Thymus (tissue), 11 donors: ENCODE data around the gene PACS2. TPM values are rescaled to one million over a fixed set of nuclear protein-coding genes. Genes with fewer than 3 reads are reported as not detected.

Experiments used
- DNase-seq, 9 donors: peaks; one replicate each; pipeline ENCODE4 v3.0.0-alpha.2; 2013; ENCODE audit warnings: low spot score in 9 of 9, low read depth in 6 of 9, missing footprints in 1 of 9
- H3K27ac ChIP-seq, 2 donors: one replicate each; pipeline ENCODE4 v1.5.1; 2013; ENCODE audit warnings: control low read depth in 1 of 2, low read depth in 1 of 2, low read length in 1 of 2, mild to moderate bottlenecking in 1 of 2, moderate library complexity in 1 of 2
- H3K27me3 ChIP-seq, 2 donors: one replicate each; pipeline ENCODE4 v1.5.1; 2013; ENCODE audit warnings: low read length in 1 of 2; ENCODE audit not compliant: control insufficient read depth in 2 of 2, insufficient read depth in 1 of 2
- H3K36me3 ChIP-seq, 2 donors: one replicate each; pipeline ENCODE4 v1.5.1; 2013; ENCODE audit warnings: low read length in 1 of 2, mild to moderate bottlenecking in 1 of 2, moderate library complexity in 1 of 2; ENCODE audit not compliant: control insufficient read depth in 2 of 2, insufficient read depth in 2 of 2
- H3K4me1 ChIP-seq, 2 donors: one replicate each; pipeline ENCODE4 v1.5.1; 2013; ENCODE audit warnings: low read length in 2 of 2; ENCODE audit not compliant: control insufficient read depth in 2 of 2, insufficient read depth in 2 of 2
- H3K4me3 ChIP-seq, 2 donors: one replicate each; pipeline ENCODE4 v1.5.1; 2013; ENCODE audit warnings: low read length in 2 of 2, control low read depth in 1 of 2, mild to moderate bottlenecking in 1 of 2
- H3K9me3 ChIP-seq, 2 donors: one replicate each; pipeline ENCODE4 v1.5.1; 2013; ENCODE audit warnings: low read length in 1 of 2, mild to moderate bottlenecking in 1 of 2; ENCODE audit not compliant: control insufficient read depth in 2 of 2, insufficient read depth in 1 of 2
- WGBS: extraction: QIAGEN DNeasy Blood & Tissue Kit; methylation state at CpG from one replicate; pipeline ENCODE4 v1.1.7; 2013; 5-methylcytosine and 5-hydroxymethylcytosine counted together
- polyA plus RNA-seq: library from polyadenylated mRNA; stranded (reverse); fragments of 200-250 nt; gene quantifications from one replicate; pipeline ENCODE4 v1.2.3, GENCODE V29; 2013
- total RNA-seq: library from RNA; stranded (reverse); fragments of 120-200 nt; gene quantifications from one replicate; pipeline ENCODE4 v1.2.4, GENCODE V29; 2013
- donor health status: healthy.

The PACS2 gene
- total and polyA plus RNA-seq, 2 donors, result 20.5 to 64.6 TPM

GRCh38 chr14:105305791-105306190 is 8.8 kb upstream of the PACS2 start:
- WGBS, result 94% methylated on average over 9 of the region's 9 CpGs
- Histone ChIP-seq H3K9me3 (no peaks in the 10 kb centered on the region), H3K27ac (no peak overlapping the region), H3K4me1 (peaks cover 4 to 21% of the 10 kb centered on the region in 2 donors), H3K36me3 (no peaks in the 10 kb centered on the region), H3K27me3 (no peaks in the 10 kb centered on the region), H3K4me3 (no peak overlapping the region)
- no peak for DNase-seq

GRCh38 chr14:105307052-105307727 is 7.4 kb upstream of the PACS2 start:
- no peak for DNase-seq
- Histone ChIP-seq H3K27me3 (no peaks in the 10 kb centered on the region), H3K4me3 (no peak overlapping the region), H3K36me3 (no peaks in the 10 kb centered on the region), H3K9me3 (no peaks in the 10 kb centered on the region), H3K4me1 (peaks cover 0 to 14% of the 10 kb centered on the region in 2 donors), H3K27ac (no peak overlapping the region)
- 95% methylated on average over 4 of the region's 4 CpGs for WGBS

- Histone ChIP-seq H3K4me1 (peaks cover 0 to 25% of the 10 kb centered on the region in 2 donors), H3K27me3 (peaks cover 0 to 8% of the 10 kb centered on the region in 2 donors)
Measured at GRCh38 chr14:105309371-105309770, 5.2 kb upstream of the PACS2 start.

GRCh38 chr14:105311838-105312237 is 2.7 kb upstream of the PACS2 start:
- no peaks in the 10 kb centered on the region for H3K9me3 ChIP-seq
- no peaks in the 10 kb centered on the region for H3K36me3 ChIP-seq
- no peak overlapping the region for H3K27ac ChIP-seq
- peaks cover 4 to 20% of the 10 kb centered on the region in 2 donors for H3K27me3 ChIP-seq
- peaks cover 7 to 26% of the 10 kb centered on the region in 2 donors for H3K4me1 ChIP-seq
- 97% methylated on average over 12 of the region's 12 CpGs for WGBS
- H3K4me3 ChIP-seq, result no peak overlapping the region
- no peak for DNase-seq

More at GRCh38 chr14:105309371-105309770, 5.2 kb upstream of the PACS2 start:
- H3K9me3 ChIP-seq, result no peaks in the 10 kb centered on the region
- H3K4me3 ChIP-seq, result no peak overlapping the region
- no peak for DNase-seq
- H3K36me3 ChIP-seq, result no peaks in the 10 kb centered on the region
- no peak overlapping the region for H3K27ac ChIP-seq
- 96% methylated on average over 8 of the region's 8 CpGs for WGBS

GRCh38 chr14:105312973-105313372 is 1.6 kb upstream of the PACS2 start:
- Histone ChIP-seq H3K27me3 (peaks cover 6 to 20% of the 10 kb centered on the region in 2 donors), H3K4me3 (no peak overlapping the region), H3K27ac (no peak overlapping the region), H3K9me3 (no peaks in the 10 kb centered on the region), H3K36me3 (no peaks in the 10 kb centered on the region), H3K4me1 (peaks cover 7 to 31% of the 10 kb centered on the region in 2 donors)
- DNase-seq, result no peak
- 98% methylated on average over 13 of the region's 13 CpGs for WGBS

GRCh38 chr14:105313381-105314286 is 914 bp upstream of the PACS2 start:
- DNase-seq, result peak in 3 of 9 donors; percentile 9 to 44 (median 24)
- H3K9me3 ChIP-seq, result no peaks in the 10 kb centered on the region
- H3K4me3 ChIP-seq, result peak overlapping the region; percentile 41 to 91
- H3K27ac ChIP-seq, result peak overlapping the region; percentile 28 to 89
- WGBS, result 13% methylated on average over 48 of the region's 48 CpGs
- peaks cover 6 to 20% of the 10 kb centered on the region in 2 donors for H3K27me3 ChIP-seq
- peaks cover 7 to 31% of the 10 kb centered on the region in 2 donors for H3K4me1 ChIP-seq
- no peaks in the 10 kb centered on the region for H3K36me3 ChIP-seq

- Histone ChIP-seq H3K27ac (no peak overlapping the region), H3K36me3 (no peaks in the 10 kb centered on the region), H3K4me3 (peak overlapping the region; percentile 46 to 91), H3K27me3 (peaks cover 6 to 20% of the 10 kb centered on the region in 2 donors), H3K9me3 (no peaks in the 10 kb centered on the region), H3K4me1 (peaks cover 7 to 31% of the 10 kb centered on the region in 2 donors)
- WGBS, result 2% methylated on average over 54 of the region's 54 CpGs
- peak in 4 of 9 donors; percentile 26 to 64 (median 36) for DNase-seq
Measured at GRCh38 chr14:105315211-105315721, 718 bp downstream of the PACS2 start.

GRCh38 chr14:105315941-105316576 is 1.5 kb downstream of the PACS2 start:
- DNase-seq, result no peak
- 74% methylated on average over 15 of the region's 15 CpGs for WGBS
- Histone ChIP-seq H3K27ac (peak overlapping the region in 1 of 2 donors; percentile 67), H3K4me1 (peaks cover 7 to 31% of the 10 kb centered on the region in 2 donors), H3K4me3 (peak overlapping the region; percentile 46 to 91), H3K9me3 (no peaks in the 10 kb centered on the region), H3K36me3 (no peaks in the 10 kb centered on the region), H3K27me3 (peaks cover 6 to 20% of the 10 kb centered on the region in 2 donors)
